Activated effector memory CD4-positive, alpha-beta T cell treated with anti-CD3 and anti-CD28 coated beads, Interleukin-2, amount 50 U/mL, for 16 hours (primary cell): ENCODE measurements around the gene ABLIM2.

Experiments used
- DNase-seq: peaks from one replicate; pipeline ENCODE4 v3.0.0-alpha.2; 2020

The ABLIM2 gene

DNA sequence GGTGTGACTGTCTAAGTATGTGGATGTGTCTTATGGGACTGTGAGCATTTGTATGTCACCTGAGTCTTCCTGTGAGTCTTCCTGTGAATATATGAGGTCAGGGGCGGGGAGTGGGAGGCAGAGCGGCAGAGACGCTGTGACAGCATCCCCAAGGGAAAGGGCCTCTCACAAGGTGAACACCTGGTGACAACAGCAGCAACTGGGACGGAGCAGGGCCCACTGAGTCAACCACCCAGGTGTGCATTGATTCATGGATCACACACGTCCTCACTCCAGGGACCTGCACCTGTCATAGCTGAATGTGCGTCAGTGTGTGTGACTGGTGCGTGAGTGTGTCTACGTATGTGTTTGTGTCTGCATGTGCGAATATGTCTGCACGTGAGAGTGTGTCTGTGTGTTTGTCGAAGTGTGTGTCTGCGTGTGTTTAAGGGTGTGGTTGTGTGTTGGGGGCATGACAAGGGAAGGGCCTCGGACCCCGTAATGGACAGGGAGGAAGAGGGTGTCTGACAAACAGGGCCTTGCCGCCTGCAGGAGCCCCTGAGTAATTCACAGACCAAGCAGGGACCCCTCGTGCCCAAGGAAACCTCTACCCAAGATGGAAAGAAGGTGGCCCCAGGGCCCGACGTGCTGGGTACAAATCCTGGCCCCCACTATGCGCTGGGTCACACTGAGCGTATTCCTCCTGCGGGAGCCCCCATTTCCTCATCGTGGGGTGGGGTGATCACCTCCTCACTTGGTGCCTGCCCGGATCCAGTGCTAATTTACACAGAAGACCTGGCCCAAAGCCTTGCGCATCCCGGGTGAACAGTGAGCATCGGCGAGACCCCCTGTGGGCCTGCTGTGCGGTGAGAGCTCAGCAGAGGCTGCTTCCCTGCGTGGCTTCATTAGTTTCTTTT, 76.7 kb downstream of the ABLIM2 start:
- DNase-seq, result no peak

GRCh38 chr4:8081171-8081570, 77.4 kb downstream of the ABLIM2 start:
- DNase-seq, result no peak

DNA sequence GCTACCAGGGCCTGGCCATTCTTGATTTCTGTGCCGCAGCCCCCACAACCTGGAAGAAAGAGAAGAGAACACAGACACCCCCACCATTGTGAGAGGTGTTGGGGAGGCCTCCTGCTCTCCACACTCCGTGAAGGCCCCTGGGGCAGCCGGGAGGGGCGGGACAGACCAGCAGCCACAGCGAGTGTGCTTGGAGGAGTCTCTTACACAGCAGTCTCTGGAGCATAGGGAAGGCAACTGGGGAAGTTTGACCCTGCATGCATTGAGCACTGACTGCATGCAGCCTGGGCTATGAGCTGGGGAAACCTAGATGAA, 77.9 kb downstream of the ABLIM2 start:
- no peak for DNase-seq

GRCh38 chr4:8079916-8080753, 78.5 kb downstream of the ABLIM2 start:
- no peak for DNase-seq

- no peak for DNase-seq
These were observed 79.4 kb downstream of the ABLIM2 start for GRCh38 chr4:8079031-8079885.

DNA sequence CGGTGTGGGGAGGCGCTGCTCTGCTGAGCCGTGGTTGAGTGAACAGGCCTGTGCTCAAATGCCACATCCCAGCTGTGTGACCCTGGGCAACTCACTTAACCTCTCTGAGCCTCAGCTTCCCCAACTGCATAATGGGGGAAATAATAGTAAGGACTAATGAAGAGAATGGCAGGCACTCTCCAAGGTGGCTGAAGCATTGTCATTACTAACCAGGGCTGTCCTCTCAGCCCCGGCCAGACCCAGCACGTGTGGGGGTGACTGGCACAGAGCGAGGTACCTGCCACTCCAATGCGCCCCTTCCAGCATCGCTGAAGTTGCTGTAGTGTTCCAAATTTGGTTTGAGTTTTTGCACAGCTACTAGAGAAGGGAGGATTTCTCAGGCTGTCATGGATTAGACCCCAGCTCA, 80.0 kb downstream of the ABLIM2 start:
- DNase-seq, result no peak

DNA sequence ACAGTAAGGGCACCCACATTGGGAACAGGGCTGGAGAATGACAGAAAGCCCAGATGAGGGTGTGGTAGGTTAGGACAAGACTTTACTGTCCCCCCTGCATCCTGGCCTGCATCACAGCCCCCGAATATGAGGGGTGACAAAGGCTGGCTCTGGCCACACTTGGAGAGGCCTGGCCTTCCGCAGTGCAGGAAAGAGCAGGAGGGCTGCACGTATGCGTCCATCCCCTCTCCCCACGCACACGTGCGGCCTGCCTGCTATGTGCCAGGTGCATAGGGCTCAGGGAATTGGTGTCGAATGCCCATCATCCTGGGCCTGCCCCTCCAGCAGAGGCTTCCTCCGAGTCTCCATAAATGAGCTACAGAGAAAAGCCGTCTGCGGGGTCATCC, 80.5 kb downstream of the ABLIM2 start:
- DNase-seq, result no peak

DNA sequence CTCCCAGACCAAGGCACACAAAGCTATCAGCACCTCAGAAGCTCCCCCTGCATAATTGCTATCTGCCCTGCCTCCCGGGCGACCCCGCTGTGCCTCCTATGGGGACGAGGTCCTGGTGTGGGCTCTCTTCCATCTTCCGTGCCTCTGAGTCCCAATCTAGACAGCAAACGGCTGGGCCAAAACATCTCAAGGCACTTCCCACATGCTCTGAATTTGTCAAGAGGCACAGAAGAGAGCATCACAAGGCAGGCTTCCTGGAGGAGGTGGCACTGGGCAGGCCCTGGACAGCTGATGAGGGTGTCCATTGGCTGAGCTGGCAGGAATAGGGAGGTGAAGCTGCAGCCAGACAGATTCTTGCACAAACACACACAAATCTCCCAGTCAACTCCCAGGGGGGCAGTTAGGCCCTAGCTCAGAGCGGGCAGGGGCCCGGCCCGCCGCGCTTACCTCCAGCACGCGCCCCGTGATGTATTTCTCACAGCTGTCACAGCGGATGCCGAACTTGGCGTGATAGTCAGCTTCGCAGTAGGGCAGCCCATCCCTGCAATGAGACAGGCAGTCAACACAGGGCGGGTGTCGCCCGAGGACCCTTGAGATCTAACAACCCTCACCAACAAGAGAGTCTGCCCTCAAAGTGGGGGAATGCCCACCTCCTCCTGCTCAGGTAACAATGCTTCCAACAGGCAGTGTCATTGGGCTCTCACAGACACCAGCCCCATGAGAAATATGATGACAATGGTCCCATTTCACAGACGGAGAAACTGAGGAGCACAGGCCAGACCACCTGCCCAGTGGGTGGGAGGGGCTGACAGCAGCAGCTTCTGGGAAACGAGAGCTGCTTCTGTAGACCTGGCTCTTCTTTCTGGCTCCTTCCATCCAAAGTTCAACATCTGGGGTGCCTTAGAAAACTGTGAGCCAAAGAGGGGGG, 81.2 kb downstream of the ABLIM2 start:
- no peak for DNase-seq

- no peak for DNase-seq
These were observed 82.6 kb downstream of the ABLIM2 start for GRCh38 chr4:8076023-8076422.

- no peak for DNase-seq
These were observed 85.3 kb downstream of the ABLIM2 start for GRCh38 chr4:8073206-8073863.

- DNase-seq, result no peak
These were observed 86.2 kb downstream of the ABLIM2 start for GRCh38 chr4:8072235-8072968.

GRCh38 chr4:8071766-8072165, 86.8 kb downstream of the ABLIM2 start:
- DNase-seq, result no peak

DNA sequence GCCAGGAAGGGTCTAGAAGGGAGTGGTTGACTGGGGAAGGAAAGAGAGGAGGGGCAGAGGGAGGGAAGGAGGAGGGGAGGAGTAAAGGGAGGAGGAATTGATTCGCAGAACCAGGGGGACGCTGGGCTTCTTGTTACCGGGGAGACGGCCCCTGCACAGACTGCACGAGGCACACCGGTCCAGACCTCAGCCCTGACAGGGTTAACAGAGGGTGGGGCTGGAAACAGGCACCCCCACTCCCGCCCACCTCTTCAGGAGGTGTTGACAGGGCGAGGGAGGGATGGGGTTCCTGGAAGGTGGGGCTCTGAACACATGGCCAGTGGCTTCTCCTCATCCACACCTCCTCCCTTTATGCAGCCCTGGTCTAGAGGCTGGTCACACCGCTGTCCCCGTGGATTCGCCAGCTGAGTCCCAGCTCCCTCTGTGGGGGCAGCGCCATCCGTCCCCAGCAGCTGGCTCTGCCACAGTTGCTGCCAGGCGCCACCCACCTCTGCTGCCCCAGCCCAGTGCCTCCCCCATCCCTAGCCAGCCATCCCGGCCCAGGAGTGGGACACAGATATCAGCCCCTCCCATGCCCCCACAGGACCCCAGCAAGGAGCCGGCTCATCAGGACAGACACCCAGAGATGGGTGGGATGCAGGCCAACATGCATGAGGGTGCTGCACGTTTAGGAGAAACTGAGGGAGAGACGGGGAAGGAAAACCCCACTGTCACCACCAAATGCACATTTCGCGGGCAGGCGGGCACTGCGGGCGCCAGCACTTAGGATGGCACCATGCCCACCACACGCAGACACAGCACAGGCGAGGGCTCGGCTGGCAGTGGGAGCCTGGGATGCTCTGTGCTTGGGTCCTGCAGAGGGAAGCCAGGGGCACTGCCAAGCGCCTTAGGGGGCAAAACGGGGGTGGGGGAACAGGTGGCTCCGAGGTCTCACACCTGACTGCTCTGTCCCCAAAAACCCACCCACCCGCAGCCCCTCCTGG, 87.6 kb downstream of the ABLIM2 start:
- no peak for DNase-seq

GRCh38 chr4:8069102-8069752, 89.4 kb downstream of the ABLIM2 start:
- DNase-seq, result no peak

GRCh38 chr4:8067945-8068896, 90.4 kb downstream of the ABLIM2 start:
- no peak for DNase-seq

DNA sequence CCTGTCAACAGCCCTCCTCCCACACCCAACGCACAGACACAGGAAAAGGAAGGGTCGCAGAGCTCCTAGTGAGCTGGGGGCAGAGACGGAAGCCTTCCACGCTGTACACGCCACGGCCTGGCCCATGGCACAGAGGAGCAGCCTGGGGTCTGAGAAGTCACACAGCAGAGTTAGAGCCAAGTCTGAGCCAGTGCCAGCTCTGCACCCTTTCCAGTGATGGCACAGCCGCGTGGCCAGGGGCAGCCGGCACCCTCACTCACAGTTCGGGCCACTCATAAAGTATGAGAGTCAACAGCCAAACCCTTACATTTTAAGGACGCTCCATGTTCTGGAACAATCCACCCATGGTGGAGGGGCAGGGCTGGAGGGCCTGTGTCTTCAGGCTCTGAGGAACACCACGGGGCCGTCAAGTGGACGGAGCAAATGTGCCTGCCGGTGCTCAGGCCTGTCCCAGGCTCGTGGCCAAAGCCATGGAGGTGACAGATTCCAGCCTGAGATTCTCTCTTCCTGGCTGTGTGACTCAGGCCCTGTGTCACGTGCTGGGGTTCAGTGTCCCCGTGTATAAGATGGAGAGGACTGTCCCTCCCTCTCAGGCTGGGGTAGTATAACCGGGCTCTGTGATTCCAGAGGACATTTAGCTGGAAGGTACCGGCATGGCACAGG, 91.2 kb downstream of the ABLIM2 start:
- DNase-seq, result no peak

DNA sequence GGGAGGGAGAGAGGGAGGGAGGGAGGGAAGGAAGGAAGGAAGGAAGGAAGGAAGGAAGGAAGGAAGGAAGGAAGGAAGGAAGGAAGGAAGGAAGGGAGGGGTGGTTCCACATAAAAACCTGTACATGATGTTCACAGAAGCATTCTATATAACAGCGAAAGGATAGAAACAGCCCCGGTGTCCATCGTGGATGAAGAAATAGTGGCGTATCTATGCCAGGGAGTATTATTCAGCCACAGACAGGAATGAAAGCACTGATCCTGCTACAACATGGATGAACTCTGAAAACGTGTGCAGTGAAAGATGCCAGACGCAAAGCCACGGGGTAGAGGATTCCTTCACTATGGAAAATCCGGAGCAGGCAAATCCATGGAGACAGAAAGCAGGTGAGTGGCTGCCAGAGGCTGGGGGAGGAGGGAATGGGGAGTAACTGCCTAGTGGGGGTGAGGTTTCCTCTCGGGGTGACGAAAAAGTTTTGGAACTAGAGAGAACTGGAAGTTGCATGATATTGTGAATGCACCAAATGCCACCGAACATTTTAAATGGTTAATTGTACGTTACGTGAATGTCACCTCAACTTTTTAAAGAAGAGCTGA, 92.2 kb downstream of the ABLIM2 start:
- no peak for DNase-seq
